ENCODE data around the gene PPFIA1.

PPFIA1 gene

GRCh38 chr11:70268526-70268925 lies 2.0 kb upstream of the PPFIA1 start:
- TF ChIP-seq, protein P1, sequence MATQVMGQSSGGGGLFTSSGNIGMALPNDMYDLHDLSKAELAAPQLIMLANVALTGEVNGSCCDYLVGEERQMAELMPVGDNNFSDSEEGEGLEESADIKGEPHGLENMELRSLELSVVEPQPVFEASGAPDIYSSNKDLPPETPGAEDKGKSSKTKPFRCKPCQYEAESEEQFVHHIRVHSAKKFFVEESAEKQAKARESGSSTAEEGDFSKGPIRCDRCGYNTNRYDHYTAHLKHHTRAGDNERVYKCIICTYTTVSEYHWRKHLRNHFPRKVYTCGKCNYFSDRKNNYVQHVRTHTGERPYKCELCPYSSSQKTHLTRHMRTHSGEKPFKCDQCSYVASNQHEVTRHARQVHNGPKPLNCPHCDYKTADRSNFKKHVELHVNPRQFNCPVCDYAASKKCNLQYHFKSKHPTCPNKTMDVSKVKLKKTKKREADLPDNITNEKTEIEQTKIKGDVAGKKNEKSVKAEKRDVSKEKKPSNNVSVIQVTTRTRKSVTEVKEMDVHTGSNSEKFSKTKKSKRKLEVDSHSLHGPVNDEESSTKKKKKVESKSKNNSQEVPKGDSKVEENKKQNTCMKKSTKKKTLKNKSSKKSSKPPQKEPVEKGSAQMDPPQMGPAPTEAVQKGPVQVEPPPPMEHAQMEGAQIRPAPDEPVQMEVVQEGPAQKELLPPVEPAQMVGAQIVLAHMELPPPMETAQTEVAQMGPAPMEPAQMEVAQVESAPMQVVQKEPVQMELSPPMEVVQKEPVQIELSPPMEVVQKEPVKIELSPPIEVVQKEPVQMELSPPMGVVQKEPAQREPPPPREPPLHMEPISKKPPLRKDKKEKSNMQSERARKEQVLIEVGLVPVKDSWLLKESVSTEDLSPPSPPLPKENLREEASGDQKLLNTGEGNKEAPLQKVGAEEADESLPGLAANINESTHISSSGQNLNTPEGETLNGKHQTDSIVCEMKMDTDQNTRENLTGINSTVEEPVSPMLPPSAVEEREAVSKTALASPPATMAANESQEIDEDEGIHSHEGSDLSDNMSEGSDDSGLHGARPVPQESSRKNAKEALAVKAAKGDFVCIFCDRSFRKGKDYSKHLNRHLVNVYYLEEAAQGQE (IDR thresholded peaks at IDR 0.05; ENCODE audit: insufficient replicate concordance, low read depth): no peak
- TF ChIP-seq SPI1 (IDR thresholded peaks at IDR 0.05; ENCODE audit: borderline replicate concordance, low read depth): no peak
- TF ChIP-seq, protein P2, sequence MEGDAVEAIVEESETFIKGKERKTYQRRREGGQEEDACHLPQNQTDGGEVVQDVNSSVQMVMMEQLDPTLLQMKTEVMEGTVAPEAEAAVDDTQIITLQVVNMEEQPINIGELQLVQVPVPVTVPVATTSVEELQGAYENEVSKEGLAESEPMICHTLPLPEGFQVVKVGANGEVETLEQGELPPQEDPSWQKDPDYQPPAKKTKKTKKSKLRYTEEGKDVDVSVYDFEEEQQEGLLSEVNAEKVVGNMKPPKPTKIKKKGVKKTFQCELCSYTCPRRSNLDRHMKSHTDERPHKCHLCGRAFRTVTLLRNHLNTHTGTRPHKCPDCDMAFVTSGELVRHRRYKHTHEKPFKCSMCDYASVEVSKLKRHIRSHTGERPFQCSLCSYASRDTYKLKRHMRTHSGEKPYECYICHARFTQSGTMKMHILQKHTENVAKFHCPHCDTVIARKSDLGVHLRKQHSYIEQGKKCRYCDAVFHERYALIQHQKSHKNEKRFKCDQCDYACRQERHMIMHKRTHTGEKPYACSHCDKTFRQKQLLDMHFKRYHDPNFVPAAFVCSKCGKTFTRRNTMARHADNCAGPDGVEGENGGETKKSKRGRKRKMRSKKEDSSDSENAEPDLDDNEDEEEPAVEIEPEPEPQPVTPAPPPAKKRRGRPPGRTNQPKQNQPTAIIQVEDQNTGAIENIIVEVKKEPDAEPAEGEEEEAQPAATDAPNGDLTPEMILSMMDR (IDR thresholded peaks at IDR 0.05; ENCODE audit: insufficient read depth, low read length): no peak
- no peak for TF ChIP-seq GABPA (IDR thresholded peaks at IDR 0.05; ENCODE audit: low read depth)
- TF ChIP-seq POLR2AphosphoS5 (IDR thresholded peaks at IDR 0.05; ENCODE audit: low read depth): no peak
- Histone ChIP-seq H3K27ac (replicated peaks) (no peak overlapping the region), H3K4me3 (replicated peaks; ENCODE audit: insufficient read depth, low read length) (no peak overlapping the region), H3K27me3 (ENCODE audit: insufficient read depth, poor library complexity, severe bottlenecking) (peaks cover 2% of the 10 kb centered on the region)
- no peak for DNase-seq (ENCODE audit: low read depth in 1 of 2, low spot score in 1 of 2)

GRCh38 chr11:70270877-70271648 lies 573 bp downstream of the PPFIA1 start:
- TF ChIP-seq, protein P1 (IDR thresholded peaks at IDR 0.05; ENCODE audit: insufficient replicate concordance, low read depth): no peak
- TF ChIP-seq SPI1 (IDR thresholded peaks at IDR 0.05; ENCODE audit: borderline replicate concordance, low read depth): peak; percentile 70; the same call in 1 of the 2 replicates
- peak; percentile 3; the same call in 1 of the 2 replicates for TF ChIP-seq POLR2AphosphoS5 (IDR thresholded peaks at IDR 0.05; ENCODE audit: low read depth)
- Histone ChIP-seq H3K27ac (replicated peaks) (peak overlapping the region; percentile 70), H3K4me3 (replicated peaks; ENCODE audit: insufficient read depth, low read length) (peak overlapping the region; percentile 92), H3K27me3 (ENCODE audit: insufficient read depth, poor library complexity, severe bottlenecking) (no peaks in the 10 kb centered on the region)
- DNase-seq (ENCODE audit: low read depth in 1 of 2, low spot score in 1 of 2): peak in 1 of 2 experiments; percentile 16

- DNase-seq (ENCODE audit: low read depth in 1 of 2, low spot score in 1 of 2): no peak
- peak overlapping the region; percentile 70; the same call in 1 of the 2 replicates for H3K27ac ChIP-seq (replicated peaks)
- H3K4me3 ChIP-seq (replicated peaks; ENCODE audit: insufficient read depth, low read length): peak overlapping the region; percentile 92
- TF ChIP-seq, protein P1 (IDR thresholded peaks at IDR 0.05; ENCODE audit: insufficient replicate concordance, low read depth): no peak
- TF ChIP-seq GABPA (IDR thresholded peaks at IDR 0.05; ENCODE audit: low read depth): no peak
- TF ChIP-seq SPI1 (IDR thresholded peaks at IDR 0.05; ENCODE audit: borderline replicate concordance, low read depth): no peak
- TF ChIP-seq, protein P2 (IDR thresholded peaks at IDR 0.05; ENCODE audit: insufficient read depth, low read length): no peak
- TF ChIP-seq POLR2AphosphoS5 (IDR thresholded peaks at IDR 0.05; ENCODE audit: low read depth): no peak
- no peaks in the 10 kb centered on the region for H3K27me3 ChIP-seq (ENCODE audit: insufficient read depth, poor library complexity, severe bottlenecking)
Observed at GRCh38 chr11:70271649-70271953, 1.1 kb downstream of the PPFIA1 start.

Data from HL-60 (cell line).